CD4-positive, alpha-beta T cell treated with Interleukin-1 beta for 1 hour (primary cell): Measurements from ENCODE around the gene PPP1R12B.
A peak's percentile ranks its signal among the peaks of the same experiment; 100 is the strongest.
"Not testable (repeated sequence)": the region's sequence is repeated elsewhere in the genome, so short reads cannot be mapped to it uniquely, and the experiment has no call there.

Experiments used
- DNase-seq, 2 donors: peaks; one replicate each; pipeline ENCODE4 v3.0.0-alpha.2; 2020 to 2022

Gene PPP1R12B

DNA sequence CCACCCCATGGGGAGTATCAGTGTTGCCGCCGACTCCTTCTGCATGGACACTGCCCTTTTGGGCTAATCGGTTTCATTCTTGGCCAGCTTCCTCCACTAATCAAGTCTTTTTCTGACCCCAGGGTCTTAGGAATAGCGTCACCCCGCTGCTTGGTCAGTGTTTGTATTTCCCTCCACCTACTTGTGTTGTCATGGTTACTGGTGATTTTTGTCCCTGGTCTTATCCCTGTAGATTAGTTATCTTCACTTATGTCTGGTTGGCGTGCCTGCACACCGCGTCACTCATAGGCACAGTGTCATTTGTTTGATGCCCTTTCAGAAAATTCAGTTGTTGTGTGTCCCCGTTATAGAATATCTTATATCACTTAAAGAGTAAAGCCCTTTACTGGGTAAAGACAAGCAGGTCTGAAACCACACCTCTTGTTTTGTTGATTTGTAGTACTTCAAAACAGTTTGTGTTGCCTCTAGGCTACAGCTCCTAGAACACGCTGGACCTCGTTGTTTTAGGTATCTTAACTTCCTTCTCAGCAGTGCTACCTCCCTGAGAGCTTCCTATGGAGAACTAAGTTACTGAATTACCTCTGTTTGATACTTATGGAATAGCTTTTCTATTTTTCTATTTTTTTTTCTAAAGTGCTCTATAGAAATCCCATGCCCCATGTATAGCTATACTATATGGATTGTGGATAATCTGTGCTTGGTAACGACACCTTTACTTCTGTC, 868 bp downstream of the PPP1R12B start:
- DNase-seq, result peak; percentile 26 to 28

GRCh38 chr1:202351725-202352124, 3.2 kb downstream of the PPP1R12B start:
- DNase-seq, result no peak

GRCh38 chr1:202352583-202353197, 4.2 kb downstream of the PPP1R12B start:
- not testable (repeated sequence) for DNase-seq

DNA sequence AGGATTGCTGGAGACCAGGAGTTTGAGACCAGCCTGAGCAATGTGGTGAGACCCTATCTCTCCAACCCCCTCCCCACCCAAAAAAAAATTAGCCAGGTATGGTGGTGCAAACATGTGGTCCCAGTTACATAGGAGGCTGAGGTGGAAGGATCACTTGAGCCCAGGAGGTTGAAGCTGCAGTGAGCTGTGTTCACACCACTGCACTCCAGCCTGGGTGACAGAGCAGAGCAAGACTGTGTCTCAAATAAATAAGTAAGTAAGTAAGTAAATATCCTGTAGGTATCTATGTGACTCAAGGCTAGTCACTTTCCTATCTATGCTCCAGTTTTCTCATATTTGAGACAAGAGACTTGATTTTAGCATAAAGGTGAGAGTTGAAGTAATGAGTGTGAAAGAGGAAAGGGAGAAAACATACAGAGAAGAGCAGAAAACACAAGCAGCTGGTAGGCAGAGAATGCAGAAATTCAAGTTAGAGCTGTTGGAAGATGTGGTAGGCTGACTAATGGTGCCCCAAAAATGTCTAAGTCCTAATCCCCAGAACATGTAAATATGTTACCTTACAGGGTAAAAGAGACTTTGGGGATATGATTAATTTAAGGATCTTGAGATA, 7.5 kb downstream of the PPP1R12B start:
- DNase-seq, result no peak

DNA sequence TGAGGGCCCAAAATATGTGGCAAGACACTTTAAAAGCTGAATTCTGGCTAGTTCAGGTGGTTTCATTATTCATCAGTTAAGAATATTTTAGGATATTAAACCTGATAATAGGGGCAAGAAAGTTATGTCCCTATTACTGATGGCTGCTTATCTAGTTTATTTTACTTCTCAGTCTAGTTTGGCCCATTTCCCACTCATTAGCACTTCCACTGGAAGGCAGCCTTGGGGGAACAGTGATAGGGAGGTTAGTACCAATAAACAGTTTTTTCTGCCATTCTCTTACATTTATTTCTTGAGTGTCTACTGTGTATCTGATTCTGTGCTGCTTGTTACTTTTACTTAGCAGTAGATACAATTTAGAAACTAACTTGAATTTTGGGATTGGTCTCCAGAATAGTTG, 9.0 kb downstream of the PPP1R12B start:
- DNase-seq, result no peak

DNA sequence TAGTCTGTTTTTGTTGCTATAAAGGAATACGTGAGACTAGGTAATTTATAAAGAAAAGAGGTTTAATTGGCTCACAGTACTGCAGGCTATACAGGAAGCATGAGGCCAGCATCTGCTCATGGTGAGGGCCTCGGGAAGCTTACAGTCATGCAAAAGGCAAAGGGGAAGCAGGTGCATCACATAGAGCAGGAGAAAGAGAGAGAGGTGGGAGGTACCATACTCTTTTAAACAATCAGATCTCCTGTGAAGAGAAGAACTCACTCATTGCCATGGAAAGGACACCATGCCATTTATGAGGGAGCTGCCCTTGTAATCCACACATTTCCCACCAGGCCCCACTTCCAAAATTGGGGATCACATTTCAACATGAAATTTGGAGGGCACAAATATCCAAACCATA, 12.7 kb downstream of the PPP1R12B start:
- no peak for DNase-seq

DNA sequence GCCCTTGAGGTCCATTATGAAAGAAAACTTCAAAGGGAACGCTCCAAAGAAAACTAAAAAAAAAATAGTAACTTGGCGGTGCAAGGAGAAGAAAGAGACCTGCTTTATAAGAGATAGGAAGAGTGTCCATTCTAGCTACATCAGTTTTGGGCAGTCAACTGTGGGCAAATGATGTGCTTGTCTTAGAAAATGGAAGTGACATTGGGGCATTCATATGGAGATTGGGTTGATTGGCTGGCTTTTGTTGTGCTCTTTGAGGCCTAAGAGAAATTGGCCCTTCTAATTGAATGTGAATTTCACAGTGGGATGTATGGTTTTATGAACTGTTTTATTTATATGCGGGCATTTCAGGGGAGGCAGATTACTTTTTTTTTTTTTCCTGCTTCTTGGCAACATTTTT, 13.2 kb downstream of the PPP1R12B start:
- DNase-seq, result no peak

DNA sequence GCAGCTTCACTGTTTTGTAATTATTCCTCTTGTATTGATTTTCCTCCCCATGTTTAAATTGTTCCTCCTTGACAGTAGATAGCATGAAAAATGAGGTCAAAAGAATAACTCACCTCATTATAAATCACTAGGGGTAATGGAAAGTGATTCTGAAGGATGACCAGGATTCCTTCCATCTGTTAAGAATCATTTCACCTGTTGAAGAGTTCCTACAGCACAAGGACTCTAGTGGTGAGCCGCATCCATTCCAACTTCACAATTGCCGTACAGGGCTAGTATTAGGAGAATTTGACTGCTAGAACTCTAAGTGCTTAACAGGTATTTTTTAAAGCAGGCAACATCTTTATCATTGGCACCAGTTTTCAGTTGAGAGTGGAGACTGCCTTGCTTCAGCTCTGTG, 13.7 kb downstream of the PPP1R12B start:
- DNase-seq, result no peak

GRCh38 chr1:202365092-202365815, 16.8 kb downstream of the PPP1R12B start:
- no peak for DNase-seq

GRCh38 chr1:202367271-202367670, 18.8 kb downstream of the PPP1R12B start:
- no peak for DNase-seq

- DNase-seq, result not testable (repeated sequence)
Measured at GRCh38 chr1:202370906-202371305, 22.4 kb downstream of the PPP1R12B start.

DNA sequence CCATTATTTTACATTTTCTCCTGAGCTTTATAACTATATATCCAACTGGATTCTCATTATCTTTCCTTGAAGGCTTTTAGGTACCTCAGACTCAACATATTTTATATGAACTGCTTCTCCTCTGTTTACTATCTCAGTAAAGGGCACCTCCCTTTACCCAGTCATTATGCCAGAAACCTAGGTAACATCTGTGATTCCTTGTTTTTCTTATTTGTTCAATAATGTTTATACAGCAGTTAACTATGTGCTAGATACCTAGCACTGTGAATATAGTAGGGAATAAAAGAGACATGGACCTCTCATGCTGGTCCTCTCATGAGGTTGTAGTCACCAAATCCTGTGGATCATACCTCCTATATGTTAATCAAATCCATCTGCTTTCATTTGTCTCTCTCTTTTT, 25.6 kb downstream of the PPP1R12B start:
- DNase-seq, result no peak

DNA sequence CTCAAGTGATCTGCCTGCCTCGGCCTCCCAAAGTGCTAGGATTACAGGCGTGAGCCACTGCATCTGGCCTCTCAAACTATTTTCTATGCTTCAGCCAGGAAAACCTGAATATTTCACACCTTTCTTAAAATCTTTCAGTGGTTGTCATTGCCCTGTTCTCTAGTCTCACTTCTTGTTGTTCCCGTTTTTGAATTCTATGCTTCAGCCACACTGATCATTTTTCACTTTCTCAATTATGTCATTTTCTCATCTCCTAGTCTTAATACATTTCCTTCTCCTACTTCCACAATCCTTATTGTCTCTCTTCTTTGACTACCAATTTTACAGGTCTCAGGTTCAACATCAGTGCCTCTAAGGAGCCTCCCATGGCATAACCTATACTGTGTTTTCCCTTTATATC, 26.7 kb downstream of the PPP1R12B start:
- DNase-seq, result not testable (repeated sequence)

- no peak for DNase-seq
Measured at GRCh38 chr1:202376247-202376646, 27.7 kb downstream of the PPP1R12B start.

DNA sequence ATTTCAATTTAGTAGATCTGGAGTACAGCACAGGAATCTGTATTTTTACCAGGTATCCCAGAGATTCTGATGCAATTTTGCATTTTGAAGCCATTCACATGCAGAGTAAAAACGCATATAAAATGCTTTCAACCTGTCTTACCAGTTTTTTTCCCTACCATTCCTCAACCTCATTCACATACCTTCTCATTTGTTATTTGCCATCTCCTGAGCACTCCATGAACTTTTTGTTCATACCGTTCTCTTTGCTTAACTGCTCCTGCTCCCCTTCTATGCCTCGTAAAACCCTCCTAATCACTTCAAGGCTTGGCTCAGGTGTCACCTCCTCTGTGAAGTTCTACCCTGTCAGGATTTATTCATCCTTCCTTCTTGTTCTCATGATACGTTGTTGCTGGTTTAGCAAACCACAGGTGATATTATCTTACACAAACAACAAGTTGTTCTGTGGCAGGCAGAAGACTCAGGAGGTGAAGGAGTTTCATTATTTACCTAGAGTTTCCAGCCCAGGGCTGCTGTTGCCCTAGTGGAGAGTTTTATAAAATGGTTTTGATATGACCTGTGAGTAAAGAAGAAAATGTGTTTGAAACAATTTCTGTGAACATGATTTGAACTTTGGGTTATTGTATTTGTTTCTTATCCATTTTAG, 31.5 kb downstream of the PPP1R12B start:
- peak in 1 of 2 donors; percentile 16 for DNase-seq

DNA sequence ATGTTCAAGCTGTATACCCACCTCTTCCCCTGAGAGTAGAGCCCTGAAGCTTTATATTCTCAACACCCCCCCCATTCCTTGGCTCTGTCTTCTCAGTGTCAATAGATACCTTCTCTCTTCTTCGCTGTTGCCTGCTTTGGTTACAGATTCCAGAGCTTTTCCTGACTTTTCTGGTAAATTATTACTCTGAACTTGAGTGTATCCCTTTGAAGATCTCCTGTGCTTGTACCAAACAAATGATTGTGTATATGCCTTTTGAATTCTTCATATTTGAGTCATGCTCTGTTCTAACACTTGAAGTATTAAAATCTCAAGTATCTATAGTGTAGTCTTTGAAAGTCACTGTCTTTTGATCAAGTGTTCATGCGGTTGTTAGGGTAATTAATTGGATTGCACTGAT, 32.0 kb downstream of the PPP1R12B start:
- not testable (repeated sequence) for DNase-seq

- not testable (repeated sequence) for DNase-seq
Measured at GRCh38 chr1:202381867-202382266, 33.4 kb downstream of the PPP1R12B start.

DNA sequence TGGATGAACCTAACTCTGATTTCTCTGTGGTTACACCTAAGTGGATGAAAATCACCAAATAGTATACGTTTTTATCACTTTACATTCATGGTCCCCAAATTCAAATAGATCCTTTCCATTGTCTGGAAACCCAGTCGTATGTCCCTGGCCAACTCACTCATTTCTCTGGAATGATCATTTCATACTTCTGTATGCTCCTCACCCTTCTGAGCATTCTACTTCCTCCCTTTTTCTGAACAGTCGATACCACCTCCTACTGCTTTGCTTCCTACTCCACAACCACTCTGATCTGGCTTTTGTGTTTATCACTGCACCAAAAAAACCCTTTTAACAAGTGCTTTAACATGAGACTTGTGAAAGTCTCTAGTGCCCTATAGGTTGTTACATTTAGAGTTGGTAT, 47.3 kb downstream of the PPP1R12B start:
- not testable (repeated sequence) for DNase-seq

- DNase-seq, result no peak
Measured at GRCh38 chr1:202397256-202397655, 48.8 kb downstream of the PPP1R12B start.

DNA sequence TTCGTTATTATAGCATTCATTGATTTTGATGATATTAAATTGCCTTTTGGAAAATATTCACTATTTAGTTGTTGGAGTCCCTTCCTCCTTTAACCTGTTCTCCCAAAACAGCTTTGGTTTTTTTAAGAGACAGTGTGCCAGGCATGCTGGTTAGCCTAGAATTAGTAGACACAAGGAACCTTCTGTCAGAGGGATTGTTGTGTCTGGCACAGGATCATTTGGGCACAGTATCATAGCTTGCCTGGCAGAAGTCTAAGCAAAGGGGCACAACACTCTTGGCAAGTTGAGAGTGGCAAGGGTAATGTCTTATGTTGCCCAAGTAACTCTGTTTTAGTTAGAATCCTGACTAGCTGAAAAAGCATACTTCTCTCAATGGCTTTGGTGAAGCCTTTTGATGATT, 49.9 kb downstream of the PPP1R12B start:
- not testable (repeated sequence) for DNase-seq

DNA sequence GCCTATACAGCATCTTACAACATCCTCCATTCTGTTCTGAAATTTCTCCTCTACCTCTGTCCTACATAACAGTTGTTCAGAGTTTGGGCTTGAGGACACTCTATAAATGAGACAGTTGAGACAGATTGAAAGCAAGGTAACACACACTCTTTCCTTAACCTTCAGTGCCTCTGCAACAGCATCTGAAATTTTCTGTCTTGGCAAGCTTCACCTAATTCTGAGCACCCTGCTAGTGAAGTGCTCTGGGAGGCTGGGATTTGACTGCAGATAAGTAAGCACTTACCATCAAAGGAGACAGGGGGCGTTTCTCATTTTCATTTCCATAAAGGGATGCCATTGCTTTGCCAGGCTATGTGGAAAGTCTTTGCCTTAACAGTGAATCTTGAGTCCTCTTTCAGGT, 53.3 kb downstream of the PPP1R12B start:
- not testable (repeated sequence) for DNase-seq

GRCh38 chr1:202403381-202403780, 54.9 kb downstream of the PPP1R12B start:
- DNase-seq, result not testable (repeated sequence)

DNA sequence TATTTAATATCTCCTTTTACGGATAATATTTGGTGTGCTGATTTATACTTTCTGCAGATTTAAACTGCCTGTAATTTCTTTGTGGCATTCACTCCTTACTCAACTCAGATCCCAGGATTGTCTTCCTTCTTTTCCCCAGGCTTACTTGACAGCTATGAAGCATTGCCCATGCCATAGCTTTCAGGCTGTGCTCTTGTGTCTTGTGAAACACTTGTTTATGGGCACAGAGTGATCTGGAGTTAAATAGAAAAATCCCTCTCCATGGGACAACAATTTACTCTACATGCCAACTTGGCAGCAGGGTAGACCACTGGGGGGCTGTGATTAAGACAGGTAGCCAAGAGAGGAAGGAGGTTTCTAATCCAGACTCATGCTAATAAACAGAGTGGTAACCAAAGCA, 57.4 kb downstream of the PPP1R12B start:
- no peak for DNase-seq
